Peyer's patch (tissue), 4 donors: ENCODE measurements around the gene IZUMO4.

Experiments
- CTCF ChIP-seq, 6 experiments: fragments of 450-650 bp in 4 of 6; fragments of 200-600 bp in 2 of 6; sonication (generic) in 1 of 6; IDR thresholded peaks; one replicate each; pipeline ENCODE4 v1.5.1; 2017 to 2019; ENCODE audit warnings: antibody characterized with exemption in 6 of 6, mild to moderate bottlenecking in 3 of 6, moderate library complexity in 1 of 6
- POLR2A ChIP-seq, 2 donors: fragments of 450-650 bp; IDR thresholded peaks; one replicate each; pipeline ENCODE4 v1.5.1; 2017; ENCODE audit warnings: antibody characterized with exemption in 2 of 2, mild to moderate bottlenecking in 2 of 2, moderate library complexity in 2 of 2

GRCh38 chr19:2140138-2140569 is 43.4 kb downstream of the IZUMO4 start:
- TF ChIP-seq CTCF (IDR thresholded peaks at IDR 0.05) (no peak), POLR2A (IDR thresholded peaks at IDR 0.05) (no peak)
